ENCODE results near the gene SF3B6. TPM values are rescaled to one million over a fixed set of nuclear protein-coding genes. Genes with fewer than 3 reads are reported as not detected.

The SF3B6 gene
- total and polyA plus RNA-seq, 2 experiments from 2014 or later: 88.5 to 238 TPM

DNA sequence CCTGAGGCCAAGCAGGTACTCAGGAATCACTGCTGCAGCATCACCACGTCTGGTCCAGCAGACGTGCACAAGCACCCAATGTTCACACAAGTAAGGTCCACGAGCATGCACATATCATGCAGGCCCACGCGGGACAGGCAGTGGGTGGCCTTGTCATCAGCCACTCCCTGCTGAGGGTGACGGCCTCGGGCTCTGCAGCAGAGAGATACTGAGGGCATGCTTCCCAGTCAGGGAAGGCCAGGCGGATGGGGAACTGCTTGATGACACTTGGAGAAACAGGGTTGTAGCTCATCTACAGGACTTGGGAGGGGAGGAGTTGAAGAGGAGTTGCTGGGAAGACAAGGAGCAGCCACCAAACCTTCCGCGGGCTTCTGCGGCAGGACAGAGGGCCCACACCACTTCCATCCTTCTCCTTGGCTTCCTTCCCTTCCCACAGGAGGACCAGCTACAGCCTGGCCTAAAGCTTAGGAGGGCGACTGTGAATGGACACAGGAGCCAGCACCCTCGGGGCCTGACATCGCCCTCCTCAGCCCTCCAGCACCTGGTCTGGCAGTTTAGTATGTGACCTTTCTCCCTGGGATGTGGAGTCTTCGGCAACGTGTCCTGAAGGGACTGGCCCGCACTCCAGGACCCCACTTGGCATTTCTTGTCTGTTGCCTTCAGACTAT, 51.0 kb downstream of the SF3B6 start:
- H3K27ac ChIP-seq: no peak overlapping the region
- peaks cover 8% of the 10 kb centered on the region for H3K36me3 ChIP-seq
- H3K9me3 ChIP-seq (ENCODE audit: low read depth): no peaks in the 10 kb centered on the region
- no peaks in the 10 kb centered on the region for H3K27me3 ChIP-seq
- H3K4me3 ChIP-seq: no peak overlapping the region
- no peak for DNase-seq (ENCODE audit: low read depth in 1 of 2, low spot score in 1 of 2)
- TF ChIP-seq, protein P1, sequence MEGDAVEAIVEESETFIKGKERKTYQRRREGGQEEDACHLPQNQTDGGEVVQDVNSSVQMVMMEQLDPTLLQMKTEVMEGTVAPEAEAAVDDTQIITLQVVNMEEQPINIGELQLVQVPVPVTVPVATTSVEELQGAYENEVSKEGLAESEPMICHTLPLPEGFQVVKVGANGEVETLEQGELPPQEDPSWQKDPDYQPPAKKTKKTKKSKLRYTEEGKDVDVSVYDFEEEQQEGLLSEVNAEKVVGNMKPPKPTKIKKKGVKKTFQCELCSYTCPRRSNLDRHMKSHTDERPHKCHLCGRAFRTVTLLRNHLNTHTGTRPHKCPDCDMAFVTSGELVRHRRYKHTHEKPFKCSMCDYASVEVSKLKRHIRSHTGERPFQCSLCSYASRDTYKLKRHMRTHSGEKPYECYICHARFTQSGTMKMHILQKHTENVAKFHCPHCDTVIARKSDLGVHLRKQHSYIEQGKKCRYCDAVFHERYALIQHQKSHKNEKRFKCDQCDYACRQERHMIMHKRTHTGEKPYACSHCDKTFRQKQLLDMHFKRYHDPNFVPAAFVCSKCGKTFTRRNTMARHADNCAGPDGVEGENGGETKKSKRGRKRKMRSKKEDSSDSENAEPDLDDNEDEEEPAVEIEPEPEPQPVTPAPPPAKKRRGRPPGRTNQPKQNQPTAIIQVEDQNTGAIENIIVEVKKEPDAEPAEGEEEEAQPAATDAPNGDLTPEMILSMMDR (IDR thresholded peaks at IDR 0.05; ENCODE audit: low read depth, low read length): no peak
- no peaks in the 10 kb centered on the region for H3K4me1 ChIP-seq (ENCODE audit: low read depth)

GRCh38 chr2:24024018-24024417, 52.1 kb downstream of the SF3B6 start:
- Histone ChIP-seq H3K36me3 (peaks cover under 1% of the 10 kb centered on the region), H3K4me1 (ENCODE audit: low read depth) (no peaks in the 10 kb centered on the region), H3K4me3 (no peak overlapping the region), H3K27ac (no peak overlapping the region), H3K27me3 (no peaks in the 10 kb centered on the region), H3K9me3 (ENCODE audit: low read depth) (no peaks in the 10 kb centered on the region)
- TF ChIP-seq, protein P1 (IDR thresholded peaks at IDR 0.05; ENCODE audit: low read depth, low read length): peak; percentile 54
- DNase-seq (ENCODE audit: low read depth in 1 of 2, low spot score in 1 of 2): peak in 1 of 2 donors; percentile 57

DNA sequence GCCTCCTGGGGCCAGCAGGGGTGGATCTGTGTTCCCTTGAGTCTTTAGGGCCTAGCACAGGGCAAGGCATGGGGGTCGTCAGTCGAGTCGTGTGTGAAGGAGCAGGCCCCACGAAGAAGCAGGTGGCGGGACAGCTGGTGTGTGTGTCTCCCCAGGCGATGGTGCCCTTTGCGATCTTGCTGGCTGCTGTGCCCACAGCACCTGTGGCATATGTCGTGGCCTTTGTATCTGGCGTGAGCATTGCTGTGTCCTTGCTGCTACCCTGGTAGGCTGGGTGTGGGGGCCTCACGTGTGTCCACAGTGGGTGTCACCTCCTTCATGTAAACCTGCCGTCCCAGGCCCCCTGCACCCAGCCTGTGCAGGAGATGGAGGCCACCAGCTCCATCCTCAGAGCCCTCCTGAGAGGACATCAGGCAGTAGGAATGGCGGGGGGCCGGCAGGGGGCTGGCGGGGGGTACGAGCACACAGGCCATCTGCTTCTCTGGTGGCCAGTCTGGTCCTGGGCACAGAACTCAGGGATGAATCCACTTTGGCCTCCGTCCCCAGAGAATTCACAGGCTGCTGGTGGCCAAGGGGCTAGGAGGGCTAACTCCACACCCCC, 53.1 kb downstream of the SF3B6 start:
- no peaks in the 10 kb centered on the region for H3K36me3 ChIP-seq
- TF ChIP-seq, protein P1 (IDR thresholded peaks at IDR 0.05; ENCODE audit: low read depth, low read length): no peak
- no peak overlapping the region for H3K4me3 ChIP-seq
- H3K4me1 ChIP-seq (ENCODE audit: low read depth): no peaks in the 10 kb centered on the region
- no peak for DNase-seq (ENCODE audit: low read depth in 1 of 2, low spot score in 1 of 2)
- no peaks in the 10 kb centered on the region for H3K27me3 ChIP-seq
- no peaks in the 10 kb centered on the region for H3K9me3 ChIP-seq (ENCODE audit: low read depth)
- H3K27ac ChIP-seq: no peak overlapping the region

- H3K27ac ChIP-seq: no peak overlapping the region
- H3K9me3 ChIP-seq (ENCODE audit: low read depth): no peaks in the 10 kb centered on the region
- TF ChIP-seq, protein P1 (IDR thresholded peaks at IDR 0.05; ENCODE audit: low read depth, low read length): no peak
- no peaks in the 10 kb centered on the region for H3K4me1 ChIP-seq (ENCODE audit: low read depth)
- no peaks in the 10 kb centered on the region for H3K36me3 ChIP-seq
- H3K4me3 ChIP-seq: no peak overlapping the region
- H3K27me3 ChIP-seq: no peaks in the 10 kb centered on the region
- DNase-seq (ENCODE audit: low read depth in 1 of 2, low spot score in 1 of 2): no peak
Observed at GRCh38 chr2:24022324-24022974, 53.7 kb downstream of the SF3B6 start.

DNA sequence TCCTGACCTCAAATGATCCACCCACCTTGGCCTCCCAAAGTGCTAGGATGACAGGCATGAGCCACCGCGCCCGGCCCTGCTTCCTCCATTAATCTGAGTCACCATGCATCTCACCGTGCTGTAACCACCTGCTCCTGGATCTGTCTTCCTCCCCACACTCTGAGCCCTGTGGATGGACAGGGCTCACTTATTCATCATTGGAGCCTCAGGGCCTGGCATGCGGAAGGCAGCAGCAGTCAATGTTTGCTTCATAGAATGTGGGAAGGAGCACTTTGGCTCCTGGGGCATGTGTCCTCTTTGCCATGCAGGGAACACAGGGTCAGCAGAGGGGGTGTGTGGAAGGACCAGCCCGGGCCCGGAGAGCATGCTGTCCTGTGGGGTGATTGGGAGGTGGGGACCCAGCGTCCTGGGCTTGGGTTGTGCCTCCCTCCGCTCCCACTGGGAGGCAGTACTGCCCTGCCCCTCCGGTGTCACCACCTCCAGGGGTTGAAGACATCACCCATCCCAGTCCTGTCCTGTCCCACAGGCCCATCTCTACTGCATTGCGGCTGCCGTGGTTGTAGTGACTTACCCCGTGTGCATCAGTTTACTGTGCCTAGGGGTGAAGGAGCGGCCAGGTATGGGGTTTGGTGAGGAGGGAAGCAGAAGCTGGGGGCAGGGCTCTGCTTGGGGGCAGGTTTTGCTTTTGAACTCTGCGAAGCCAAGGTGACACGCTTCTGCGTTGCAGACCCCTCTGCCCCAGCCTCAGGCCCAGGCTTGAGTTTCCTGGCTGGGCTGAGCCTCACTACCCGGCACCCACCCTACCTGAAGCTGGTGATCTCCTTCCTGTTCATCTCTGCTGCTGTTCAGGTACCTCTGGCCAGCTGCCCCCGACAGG, 54.8 kb downstream of the SF3B6 start:
- Histone ChIP-seq H3K36me3 (no peaks in the 10 kb centered on the region), H3K9me3 (ENCODE audit: low read depth) (no peaks in the 10 kb centered on the region), H3K27me3 (no peaks in the 10 kb centered on the region), H3K27ac (no peak overlapping the region), H3K4me1 (ENCODE audit: low read depth) (no peaks in the 10 kb centered on the region), H3K4me3 (no peak overlapping the region)
- TF ChIP-seq, protein P1 (IDR thresholded peaks at IDR 0.05; ENCODE audit: low read depth, low read length): peak; percentile 23
- peak in 1 of 2 donors; percentile 17 for DNase-seq (ENCODE audit: low read depth in 1 of 2, low spot score in 1 of 2)
